GM12875 (cell line): ENCODE data around the gene STAC2.
A peak's percentile ranks its signal among the peaks of the same experiment; 100 is the strongest.

Experiments used
- H3K4me3 ChIP-seq: one replicate; pipeline ENCODE4 v1.5.1; 2011; ENCODE audit warnings: low read depth, low read length, control low read depth
- TF ChIP-seq, protein P1 (sequence below): IDR thresholded peaks from 2 replicates; pipeline ENCODE4 v1.5.1; 2011; ENCODE audit warnings: low read depth, mild to moderate bottlenecking, control low read depth, inconsistent platforms, low read length, moderate library complexity, borderline replicate concordance; ENCODE audit not compliant: insufficient read depth

Gene STAC2

DNA sequence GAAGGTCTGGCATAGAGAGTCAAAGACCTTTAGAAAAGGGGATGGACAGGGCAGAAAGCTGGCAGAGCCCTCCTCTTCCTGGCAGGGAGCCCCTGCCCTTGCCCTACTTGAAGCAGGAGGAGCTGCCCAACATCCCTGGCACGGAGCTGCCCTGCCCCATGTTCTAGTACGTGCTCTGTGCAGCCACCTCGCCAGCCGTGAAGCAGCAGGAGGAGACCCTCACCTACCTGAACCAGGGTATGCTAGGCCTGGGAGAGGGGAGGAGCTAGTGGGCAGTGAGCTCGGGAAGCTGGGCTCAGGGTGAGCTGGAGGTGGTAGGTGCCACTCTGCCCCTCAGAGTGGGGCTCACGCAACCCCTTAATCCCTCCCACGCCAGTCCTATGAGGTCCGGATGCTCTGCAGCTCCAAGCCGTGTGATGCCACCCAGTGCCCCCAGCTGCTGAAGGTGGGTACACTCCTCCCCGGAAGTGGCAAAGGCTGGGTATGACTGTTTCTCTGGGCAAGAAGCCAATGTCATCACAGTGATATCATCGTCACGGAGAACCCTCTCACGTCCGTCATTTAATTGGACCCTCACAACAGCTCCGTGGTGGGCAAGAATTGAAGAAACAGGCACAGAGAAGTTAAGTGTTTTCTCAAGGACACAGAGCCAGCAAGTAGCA is 12.7 kb upstream of the STAC2 start:
- H3K4me3 ChIP-seq: no peak overlapping the region
- TF ChIP-seq, protein P1, sequence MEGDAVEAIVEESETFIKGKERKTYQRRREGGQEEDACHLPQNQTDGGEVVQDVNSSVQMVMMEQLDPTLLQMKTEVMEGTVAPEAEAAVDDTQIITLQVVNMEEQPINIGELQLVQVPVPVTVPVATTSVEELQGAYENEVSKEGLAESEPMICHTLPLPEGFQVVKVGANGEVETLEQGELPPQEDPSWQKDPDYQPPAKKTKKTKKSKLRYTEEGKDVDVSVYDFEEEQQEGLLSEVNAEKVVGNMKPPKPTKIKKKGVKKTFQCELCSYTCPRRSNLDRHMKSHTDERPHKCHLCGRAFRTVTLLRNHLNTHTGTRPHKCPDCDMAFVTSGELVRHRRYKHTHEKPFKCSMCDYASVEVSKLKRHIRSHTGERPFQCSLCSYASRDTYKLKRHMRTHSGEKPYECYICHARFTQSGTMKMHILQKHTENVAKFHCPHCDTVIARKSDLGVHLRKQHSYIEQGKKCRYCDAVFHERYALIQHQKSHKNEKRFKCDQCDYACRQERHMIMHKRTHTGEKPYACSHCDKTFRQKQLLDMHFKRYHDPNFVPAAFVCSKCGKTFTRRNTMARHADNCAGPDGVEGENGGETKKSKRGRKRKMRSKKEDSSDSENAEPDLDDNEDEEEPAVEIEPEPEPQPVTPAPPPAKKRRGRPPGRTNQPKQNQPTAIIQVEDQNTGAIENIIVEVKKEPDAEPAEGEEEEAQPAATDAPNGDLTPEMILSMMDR: no peak

DNA sequence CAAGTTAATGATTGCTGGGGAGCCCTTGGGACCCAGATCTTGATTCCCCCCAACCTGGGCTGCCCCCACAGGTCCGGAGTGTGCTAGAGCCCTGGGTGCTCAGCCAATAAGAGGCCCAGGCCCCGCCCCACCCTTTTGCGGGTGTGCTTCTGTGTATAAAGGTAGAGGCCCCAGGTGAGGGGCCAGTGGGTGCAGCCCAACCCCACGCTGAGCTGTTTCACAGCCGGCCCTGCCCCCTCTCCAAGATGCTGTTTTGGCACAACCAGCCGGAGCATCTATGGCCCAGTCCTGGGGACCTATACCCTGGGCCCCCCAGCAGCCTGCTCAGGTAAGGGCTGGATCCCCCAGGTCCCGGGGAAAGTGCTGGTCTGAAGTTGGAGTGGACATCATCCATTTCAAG is 11.8 kb upstream of the STAC2 start:
- H3K4me3 ChIP-seq: no peak overlapping the region
- TF ChIP-seq, protein P1: no peak

DNA sequence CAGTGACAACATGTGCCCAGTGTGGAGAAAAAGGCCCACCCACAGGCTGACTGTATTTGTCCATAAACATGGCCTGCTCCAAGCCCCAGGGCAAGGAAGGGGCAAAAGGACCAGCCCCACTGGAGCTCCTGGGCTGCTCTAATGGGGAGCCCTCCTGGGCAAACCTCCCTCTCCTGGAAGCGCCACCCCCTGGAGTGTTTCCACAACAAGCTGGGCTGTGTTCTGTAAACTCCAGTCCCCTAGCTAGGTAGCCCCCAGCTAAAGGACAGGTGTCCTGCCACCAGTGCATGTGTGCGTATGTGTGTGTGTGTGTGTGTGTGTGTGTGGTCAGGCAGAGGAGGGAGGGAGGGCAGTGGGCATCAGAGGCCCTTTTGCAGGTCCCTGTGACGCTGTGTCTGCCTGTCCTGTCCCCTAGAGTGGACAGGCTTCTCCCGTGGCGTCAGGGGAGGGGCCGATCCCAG is 11.3 kb upstream of the STAC2 start:
- H3K4me3 ChIP-seq: no peak overlapping the region
- TF ChIP-seq, protein P1: no peak

DNA sequence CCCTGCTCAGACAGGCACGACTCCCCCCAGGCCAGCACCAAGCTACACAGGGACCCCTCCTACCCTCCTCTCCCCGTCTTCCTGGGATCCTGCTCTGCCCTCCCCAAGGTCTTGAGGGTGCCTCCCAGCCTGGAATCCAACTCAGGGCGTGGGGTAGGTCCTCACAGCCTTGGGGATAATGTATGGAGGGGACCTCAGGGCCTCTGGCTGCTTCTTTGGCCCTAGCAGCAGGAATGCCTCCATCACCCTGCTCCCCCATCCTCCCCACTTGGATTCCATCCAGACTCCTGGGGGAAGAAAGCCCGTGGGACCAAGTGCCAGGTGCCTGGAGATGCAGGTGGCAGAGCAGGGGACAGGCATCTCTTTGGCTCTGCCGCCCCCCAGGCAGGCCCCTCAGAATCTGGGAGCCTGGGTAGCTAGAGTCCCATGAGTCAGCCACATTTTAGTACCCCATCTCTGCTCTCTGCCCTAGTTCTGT is 10.7 kb upstream of the STAC2 start:
- H3K4me3 ChIP-seq: no peak overlapping the region
- TF ChIP-seq, protein P1: no peak

DNA sequence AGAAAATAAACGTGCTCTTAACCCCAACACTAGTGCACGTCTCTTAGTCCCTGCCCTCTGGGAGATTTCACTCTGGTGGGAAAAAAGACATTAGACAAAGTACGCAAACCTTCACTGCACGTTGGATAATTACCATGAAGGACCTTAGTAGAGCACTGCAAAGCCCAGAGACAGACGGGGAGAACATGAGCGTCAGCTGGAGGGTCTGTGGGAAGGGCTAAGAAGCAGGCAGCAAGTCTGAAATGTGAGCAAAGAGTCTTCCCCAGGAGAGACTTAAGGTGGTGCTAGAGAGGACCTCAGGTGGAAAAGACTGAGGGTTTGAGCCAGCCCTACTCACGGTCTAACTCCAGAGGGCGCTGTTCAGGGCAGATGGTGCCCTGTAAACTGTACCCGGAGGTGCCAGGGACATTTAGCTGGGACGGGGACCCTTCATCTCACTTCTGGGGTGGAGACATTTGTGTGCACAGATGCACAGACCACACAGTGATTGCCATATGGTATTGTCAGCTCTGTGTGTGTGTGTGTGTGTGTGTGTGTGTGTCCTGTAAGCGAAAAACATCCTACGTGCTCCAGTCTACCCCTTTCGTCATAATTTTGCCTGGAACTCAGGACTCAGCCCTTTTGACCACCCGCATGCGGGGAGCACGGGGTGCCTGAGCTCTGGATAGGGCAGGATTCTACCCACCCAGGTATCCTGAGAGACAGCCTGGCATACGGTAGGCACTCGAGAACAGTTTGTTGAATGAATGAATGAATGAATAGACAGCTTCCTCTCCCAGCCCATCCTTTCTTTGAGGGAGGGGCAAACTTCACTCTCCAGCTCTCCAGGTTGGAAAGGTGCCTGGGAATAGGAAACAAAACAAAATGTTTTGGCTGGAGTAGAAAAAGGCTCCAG is 10.1 kb upstream of the STAC2 start:
- H3K4me3 ChIP-seq: no peak overlapping the region
- TF ChIP-seq, protein P1: peak; percentile 92

DNA sequence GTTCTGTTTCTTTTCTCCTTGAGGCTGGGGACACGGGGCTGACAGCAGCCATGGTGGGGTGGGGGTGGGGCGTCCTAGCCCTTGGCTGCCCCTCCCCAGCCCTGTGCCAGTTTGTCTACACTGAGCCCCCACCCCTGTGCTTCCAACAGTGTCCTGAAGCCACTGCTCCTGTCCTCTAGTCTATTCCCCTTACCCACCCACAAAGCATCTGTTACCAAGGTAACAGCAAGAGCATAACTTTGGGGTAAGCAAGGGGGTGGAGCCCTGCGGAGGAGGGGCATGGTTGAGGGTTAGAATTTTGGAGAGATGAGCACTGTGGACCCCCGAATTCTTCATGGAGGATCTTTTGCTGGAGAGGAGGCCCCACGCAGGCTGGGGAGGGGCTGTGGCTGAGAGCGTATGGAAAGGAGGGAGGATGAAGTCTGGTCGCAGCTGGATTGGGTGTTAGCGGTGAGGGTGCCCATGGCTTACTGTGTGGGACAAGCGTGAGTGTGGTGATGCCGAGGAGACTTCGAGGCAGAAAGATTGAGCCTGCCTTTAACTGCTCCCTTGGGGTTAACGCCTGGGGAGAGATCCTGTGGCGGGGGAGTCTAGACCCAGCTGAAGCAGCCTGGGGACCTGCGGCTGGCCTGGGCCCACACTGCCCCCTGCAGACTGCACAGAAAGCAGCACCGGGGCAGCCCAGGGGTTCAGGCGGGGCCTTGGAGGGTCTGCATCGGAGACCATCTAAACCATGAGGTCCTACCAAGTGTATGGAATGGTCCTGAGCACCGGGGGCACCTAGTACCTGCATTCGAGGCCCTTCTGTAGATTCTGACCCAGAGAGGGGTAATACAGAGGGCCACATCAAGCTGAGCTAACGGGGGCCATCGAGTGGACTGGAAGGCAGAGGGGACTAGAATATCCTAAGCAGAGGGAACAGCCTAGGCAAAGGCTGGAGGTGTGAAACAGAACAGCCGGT is 6.1 kb upstream of the STAC2 start:
- no peak overlapping the region for H3K4me3 ChIP-seq
- TF ChIP-seq, protein P1: peak; percentile 83
